ENCODE results near the gene SRXN1. TPM values are rescaled to one million over a fixed set of nuclear protein-coding genes. Genes with fewer than 3 reads are reported as not detected.
A peak's percentile ranks its signal among the peaks of the same experiment; 100 is the strongest.

Gene SRXN1
- total and polyA plus RNA-seq, 7 experiments from 2014 or later = 0.12 to 14.8 (median 0.84) TPM

GRCh38 chr20:676315-676937 is 23.4 kb upstream of the SRXN1 start:
- POLR2A ChIA-PET = no interaction called here
- no peaks in the 10 kb centered on the region for H3K36me3 ChIP-seq (ENCODE audit: control insufficient read depth in 2 of 3, insufficient read depth in 3 of 3, low read length in 3 of 3)
- Mint-ChIP-seq H3K9me3 (peaks cover 0 to 5% (median 0%) of the 10 kb centered on the region in 11 donors), H3K27me3 (peaks cover 55 to 84% (median 72%) of the 10 kb centered on the region in 5 donors), H3K4me1 (peaks cover 5 to 11% (median 6%) of the 10 kb centered on the region in 7 donors), H3K36me3 (peaks cover 0 to 4% (median 4%) of the 10 kb centered on the region in 5 donors), H3K4me3 (peak overlapping the region in 6 of 10 donors; percentile 0 to 74 (median 56)), H3K27ac (no peak overlapping the region)
- H3K4me1 ChIP-seq (ENCODE audit: control insufficient read depth in 2 of 2, insufficient read depth in 2 of 2, low read length in 2 of 2) = no peaks in the 10 kb centered on the region
- no peak overlapping the region for H3K4me3 ChIP-seq (ENCODE audit: low read length)
- H3K27me3 ChIP-seq (ENCODE audit: control insufficient read depth in 2 of 2, insufficient read depth in 2 of 2, low read length in 2 of 2) = peaks cover 0 to 10% of the 10 kb centered on the region in 2 donors
- H3K9me3 ChIP-seq (ENCODE audit: control insufficient read depth in 2 of 3, low read length in 3 of 3) = no peaks in the 10 kb centered on the region
- no peak overlapping the region for H3K27ac ChIP-seq (ENCODE audit: low read depth, low read length)
- CTCF ChIA-PET = no interaction called here
- no peak for ATAC-seq
- no peak for DNase-seq
- intact Hi-C loops (cut with micrococcal nuclease) = no loop called here

GRCh38 chr20:675453-676314 is 22.7 kb upstream of the SRXN1 start, which contains the start of gene SCRT2:
SCRT2 (minus strand) TSS chr20:675802; CDS start chr20:675601, 201 bp downstream.
- no peaks in the 10 kb centered on the region for H3K9me3 ChIP-seq (ENCODE audit: control insufficient read depth in 2 of 3, low read length in 3 of 3)
- Mint-ChIP-seq H3K9me3 (peaks cover 0 to 5% (median 0%) of the 10 kb centered on the region in 11 donors), H3K4me3 (peak within 1 kb of the TSS in 7 of 10 donors; percentile 0 to 74 (median 59)), H3K36me3 (peaks cover 0 to 4% (median 4%) of the 10 kb centered on the region in 5 donors), H3K27me3 (peaks cover 63 to 80% (median 72%) of the 10 kb centered on the region in 5 donors), H3K27ac (peak within 1 kb of the TSS in 1 of 9 donors; percentile 65), H3K4me1 (peaks cover 5 to 11% (median 6%) of the 10 kb centered on the region in 7 donors)
- ChIA-PET CTCF (no interaction called here), POLR2A (no interaction called here)
- ATAC-seq (peak; percentile 93), DNase-seq (peak; percentile 24 to 82 (median 61))
- peaks cover 0 to 10% of the 10 kb centered on the region in 2 donors for H3K27me3 ChIP-seq (ENCODE audit: control insufficient read depth in 2 of 2, insufficient read depth in 2 of 2, low read length in 2 of 2)
- no peak within 1 kb of the TSS for H3K4me3 ChIP-seq (ENCODE audit: low read length)
- intact Hi-C loops (cut with micrococcal nuclease) = no loop called here
- H3K36me3 ChIP-seq (ENCODE audit: control insufficient read depth in 2 of 3, insufficient read depth in 3 of 3, low read length in 3 of 3) = no peaks in the 10 kb centered on the region
- H3K27ac ChIP-seq (ENCODE audit: low read depth, low read length) = no peak within 1 kb of the TSS
- no peaks in the 10 kb centered on the region for H3K4me1 ChIP-seq (ENCODE audit: control insufficient read depth in 2 of 2, insufficient read depth in 2 of 2, low read length in 2 of 2)

GRCh38 chr20:675033-675452 is 22.0 kb upstream of the SRXN1 start:
- DNase-seq (no peak), ATAC-seq (no peak)
- no peaks in the 10 kb centered on the region for H3K4me1 ChIP-seq (ENCODE audit: control insufficient read depth in 2 of 2, insufficient read depth in 2 of 2, low read length in 2 of 2)
- Mint-ChIP-seq H3K4me3 (peak overlapping the region in 1 of 10 donors; percentile 74), H3K4me1 (peaks cover 5 to 11% (median 6%) of the 10 kb centered on the region in 7 donors), H3K27me3 (peaks cover 64 to 86% (median 72%) of the 10 kb centered on the region in 5 donors), H3K9me3 (peaks cover 0 to 5% (median 0%) of the 10 kb centered on the region in 11 donors), H3K36me3 (peaks cover 0 to 4% (median 4%) of the 10 kb centered on the region in 5 donors), H3K27ac (no peak overlapping the region)
- POLR2A ChIA-PET = no interaction called here
- no peaks in the 10 kb centered on the region for H3K9me3 ChIP-seq (ENCODE audit: control insufficient read depth in 2 of 3, low read length in 3 of 3)
- H3K27ac ChIP-seq (ENCODE audit: low read depth, low read length) = no peak overlapping the region
- CTCF ChIA-PET = no interaction called here
- peaks cover 0 to 10% of the 10 kb centered on the region in 2 donors for H3K27me3 ChIP-seq (ENCODE audit: control insufficient read depth in 2 of 2, insufficient read depth in 2 of 2, low read length in 2 of 2)
- H3K36me3 ChIP-seq (ENCODE audit: control insufficient read depth in 2 of 3, insufficient read depth in 3 of 3, low read length in 3 of 3) = no peaks in the 10 kb centered on the region
- intact Hi-C loops (cut with micrococcal nuclease) = no loop called here
- no peak overlapping the region for H3K4me3 ChIP-seq (ENCODE audit: low read length)

GRCh38 chr20:673603-674001 is 20.6 kb upstream of the SRXN1 start:
- no peaks in the 10 kb centered on the region for H3K36me3 ChIP-seq (ENCODE audit: control insufficient read depth in 2 of 3, insufficient read depth in 3 of 3, low read length in 3 of 3)
- Mint-ChIP-seq H3K27me3 (peaks cover 52 to 77% (median 65%) of the 10 kb centered on the region in 5 donors), H3K4me1 (peaks cover 5 to 11% (median 6%) of the 10 kb centered on the region in 7 donors), H3K36me3 (peaks cover 0 to 4% (median 4%) of the 10 kb centered on the region in 5 donors), H3K9me3 (peaks cover 0 to 5% (median 0%) of the 10 kb centered on the region in 11 donors), H3K27ac (no peak overlapping the region), H3K4me3 (no peak overlapping the region)
- ChIA-PET POLR2A (no interaction called here), CTCF (no interaction called here)
- ATAC-seq = no peak
- H3K4me1 ChIP-seq (ENCODE audit: control insufficient read depth in 2 of 2, insufficient read depth in 2 of 2, low read length in 2 of 2) = no peaks in the 10 kb centered on the region
- intact Hi-C loops (cut with micrococcal nuclease) = no loop called here
- DNase-seq = no peak
- H3K27me3 ChIP-seq (ENCODE audit: control insufficient read depth in 2 of 2, insufficient read depth in 2 of 2, low read length in 2 of 2) = peaks cover 0 to 10% of the 10 kb centered on the region in 2 donors
- no peaks in the 10 kb centered on the region for H3K9me3 ChIP-seq (ENCODE audit: control insufficient read depth in 2 of 3, low read length in 3 of 3)
- no peak overlapping the region for H3K27ac ChIP-seq (ENCODE audit: low read depth, low read length)
- H3K4me3 ChIP-seq (ENCODE audit: low read length) = no peak overlapping the region

GRCh38 chr20:672963-673602 is 20.1 kb upstream of the SRXN1 start:
- POLR2A ChIA-PET = no interaction called here
- H3K9me3 Mint-ChIP-seq = peaks cover 0 to 5% (median 0%) of the 10 kb centered on the region in 11 donors

GRCh38 chr20:671252-672030 is 18.4 kb upstream of the SRXN1 start:
- Histone ChIP-seq H3K4me3 (ENCODE audit: low read length) (no peak overlapping the region), H3K27ac (ENCODE audit: low read depth, low read length) (no peak overlapping the region), H3K27me3 (ENCODE audit: control insufficient read depth in 2 of 2, insufficient read depth in 2 of 2, low read length in 2 of 2) (peaks cover 0 to 5% of the 10 kb centered on the region in 2 donors), H3K4me1 (ENCODE audit: control insufficient read depth in 2 of 2, insufficient read depth in 2 of 2, low read length in 2 of 2) (no peaks in the 10 kb centered on the region), H3K36me3 (ENCODE audit: control insufficient read depth in 2 of 3, insufficient read depth in 3 of 3, low read length in 3 of 3) (no peaks in the 10 kb centered on the region), H3K9me3 (ENCODE audit: control insufficient read depth in 2 of 3, low read length in 3 of 3) (no peaks in the 10 kb centered on the region)
- POLR2A ChIA-PET = no interaction called here
- CTCF ChIA-PET = no interaction called here
- DNase-seq (no peak), ATAC-seq (no peak)
- no peak overlapping the region for H3K4me3 Mint-ChIP-seq
- peaks cover 57 to 74% (median 66%) of the 10 kb centered on the region in 5 donors for H3K27me3 Mint-ChIP-seq
- H3K9me3 Mint-ChIP-seq = peaks cover 0 to 5% (median 0%) of the 10 kb centered on the region in 11 donors
- peaks cover 5 to 14% (median 6%) of the 10 kb centered on the region in 7 donors for H3K4me1 Mint-ChIP-seq
- no peak overlapping the region for H3K27ac Mint-ChIP-seq
- H3K36me3 Mint-ChIP-seq = peaks cover 0 to 4% (median 4%) of the 10 kb centered on the region in 5 donors
- intact Hi-C loops (cut with micrococcal nuclease) = no loop called here

More at GRCh38 chr20:672963-673602, 20.1 kb upstream of the SRXN1 start:
- Histone ChIP-seq H3K4me1 (ENCODE audit: control insufficient read depth in 2 of 2, insufficient read depth in 2 of 2, low read length in 2 of 2) (no peaks in the 10 kb centered on the region), H3K36me3 (ENCODE audit: control insufficient read depth in 2 of 3, insufficient read depth in 3 of 3, low read length in 3 of 3) (no peaks in the 10 kb centered on the region), H3K27me3 (ENCODE audit: control insufficient read depth in 2 of 2, insufficient read depth in 2 of 2, low read length in 2 of 2) (peaks cover 0 to 10% of the 10 kb centered on the region in 2 donors), H3K27ac (ENCODE audit: low read depth, low read length) (no peak overlapping the region), H3K4me3 (ENCODE audit: low read length) (no peak overlapping the region), H3K9me3 (ENCODE audit: control insufficient read depth in 2 of 3, low read length in 3 of 3) (no peaks in the 10 kb centered on the region)
- DNase-seq (no peak), ATAC-seq (no peak)
- H3K27me3 Mint-ChIP-seq = peaks cover 49 to 74% (median 61%) of the 10 kb centered on the region in 5 donors
- CTCF ChIA-PET = no interaction called here
- peaks cover 5 to 11% (median 6%) of the 10 kb centered on the region in 7 donors for H3K4me1 Mint-ChIP-seq
- no peak overlapping the region for H3K27ac Mint-ChIP-seq
- no peak overlapping the region for H3K4me3 Mint-ChIP-seq
- intact Hi-C loops (cut with micrococcal nuclease) = no loop called here
- H3K36me3 Mint-ChIP-seq = peaks cover 0 to 4% (median 4%) of the 10 kb centered on the region in 5 donors
